Measurements from ENCODE around the gene CDH24.

GRCh38 chr14:23041729-23042128 is 15.6 kb downstream of the CDH24 start:
- TF ChIP-seq MAX (IDR thresholded peaks at IDR 0.05; ENCODE audit: insufficient read depth, insufficient read length) (no peak), CTCF (IDR thresholded peaks at IDR 0.05; ENCODE audit: extremely low read depth in 1 of 2, insufficient read depth in 1 of 2, low read depth in 1 of 2, low read length in 2 of 2) (no peak), EZH2 (IDR thresholded peaks at IDR 0.05; ENCODE audit: borderline replicate concordance, low read depth, low read length, severe bottlenecking) (no peak), MYC (IDR thresholded peaks at IDR 0.05; ENCODE audit: low read depth, low read length) (no peak), POLR2A (IDR thresholded peaks at IDR 0.05; ENCODE audit: low read depth, low read length) (no peak), JUN (IDR thresholded peaks at IDR 0.05; ENCODE audit: borderline replicate concordance, insufficient read depth, insufficient read length, low read depth) (no peak)
